GM20000 (cell line): ENCODE results near the gene BMP4.
"Not testable (repeated sequence)": the region's sequence is repeated elsewhere in the genome, so short reads cannot be mapped to it uniquely, and the experiment has no call there.

Experiments
- DNase-seq: peaks from one replicate; pipeline ENCODE4 v3.0.0; 2012; ENCODE audit warnings: low spot score
- TF ChIP-seq, protein P1 (sequence below): IDR thresholded peaks from 2 replicates; pipeline ENCODE4 v1.5.1; 2012; ENCODE audit warnings: mild to moderate bottlenecking, control low read depth; ENCODE audit errors: extremely low read depth, missing control alignments

BMP4 gene

GRCh38 chr14:53993920-53994607, 37.4 kb upstream of the BMP4 start:
- TF ChIP-seq, protein P1, sequence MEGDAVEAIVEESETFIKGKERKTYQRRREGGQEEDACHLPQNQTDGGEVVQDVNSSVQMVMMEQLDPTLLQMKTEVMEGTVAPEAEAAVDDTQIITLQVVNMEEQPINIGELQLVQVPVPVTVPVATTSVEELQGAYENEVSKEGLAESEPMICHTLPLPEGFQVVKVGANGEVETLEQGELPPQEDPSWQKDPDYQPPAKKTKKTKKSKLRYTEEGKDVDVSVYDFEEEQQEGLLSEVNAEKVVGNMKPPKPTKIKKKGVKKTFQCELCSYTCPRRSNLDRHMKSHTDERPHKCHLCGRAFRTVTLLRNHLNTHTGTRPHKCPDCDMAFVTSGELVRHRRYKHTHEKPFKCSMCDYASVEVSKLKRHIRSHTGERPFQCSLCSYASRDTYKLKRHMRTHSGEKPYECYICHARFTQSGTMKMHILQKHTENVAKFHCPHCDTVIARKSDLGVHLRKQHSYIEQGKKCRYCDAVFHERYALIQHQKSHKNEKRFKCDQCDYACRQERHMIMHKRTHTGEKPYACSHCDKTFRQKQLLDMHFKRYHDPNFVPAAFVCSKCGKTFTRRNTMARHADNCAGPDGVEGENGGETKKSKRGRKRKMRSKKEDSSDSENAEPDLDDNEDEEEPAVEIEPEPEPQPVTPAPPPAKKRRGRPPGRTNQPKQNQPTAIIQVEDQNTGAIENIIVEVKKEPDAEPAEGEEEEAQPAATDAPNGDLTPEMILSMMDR = no peak
- DNase-seq = no peak

DNA sequence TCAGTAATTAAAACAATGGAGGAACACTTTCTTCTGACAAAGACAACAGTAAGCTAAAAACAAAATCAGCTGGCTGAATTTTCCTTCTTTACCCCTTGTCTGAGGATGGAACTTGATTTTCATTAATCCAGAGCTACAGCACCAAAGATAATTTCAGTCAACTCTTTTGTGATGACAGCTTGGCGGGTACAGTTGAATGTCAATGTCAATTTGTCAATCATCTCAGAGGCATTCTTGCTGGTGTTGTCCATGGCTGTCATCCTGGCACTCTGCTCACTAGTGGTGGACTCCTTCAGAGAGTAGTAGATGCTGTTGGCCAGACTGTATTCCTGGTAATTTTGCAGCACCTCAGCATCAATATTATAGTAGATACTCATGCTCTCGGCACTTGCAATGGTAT, 34.4 kb upstream of the BMP4 start:
- TF ChIP-seq, protein P1 = no peak
- DNase-seq = no peak

- DNase-seq = not testable (repeated sequence)
Measured at GRCh38 chr14:53986718-53987117, 30.1 kb upstream of the BMP4 start.

- DNase-seq = not testable (repeated sequence)
Measured at GRCh38 chr14:53984958-53985357, 28.3 kb upstream of the BMP4 start.

DNA sequence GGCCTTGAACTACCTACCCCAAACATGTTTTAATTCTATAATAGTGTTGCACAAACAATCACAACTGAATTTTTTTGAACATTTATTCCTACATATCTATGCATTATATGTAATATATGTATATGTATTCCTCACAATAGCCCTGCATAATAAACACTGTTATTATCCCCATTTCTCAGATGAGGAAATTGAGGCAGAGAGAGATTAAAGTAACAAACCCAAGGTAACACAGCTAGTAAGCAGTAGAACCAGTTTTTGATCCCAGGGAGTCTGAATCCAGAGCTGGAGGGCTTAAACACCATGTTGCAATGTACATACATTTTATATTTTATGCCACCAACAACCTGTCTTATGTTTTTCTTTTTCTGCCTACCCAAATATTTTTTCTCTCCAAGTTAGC, 26.5 kb upstream of the BMP4 start:
- TF ChIP-seq, protein P1 = no peak
- DNase-seq = no peak

DNA sequence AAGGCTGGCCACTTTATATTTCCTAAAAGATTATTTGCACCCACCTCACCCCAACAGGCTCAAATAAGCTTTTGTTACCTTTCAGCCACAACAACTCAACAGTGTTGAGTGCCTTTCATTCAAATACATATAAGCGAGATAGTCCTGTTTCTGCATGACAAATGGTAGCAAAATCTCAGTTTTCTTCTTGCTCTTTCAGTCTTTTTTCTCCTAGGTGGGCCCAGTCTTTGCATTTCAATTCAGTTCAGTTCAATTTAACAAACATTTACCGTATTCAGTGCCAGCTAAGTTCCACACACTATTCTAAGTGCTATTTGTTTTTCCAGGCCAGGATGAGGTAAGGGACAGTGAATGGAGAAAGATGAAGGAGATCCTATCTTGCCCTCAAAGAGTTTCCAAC, 25.9 kb upstream of the BMP4 start:
- TF ChIP-seq, protein P1 = no peak
- no peak for DNase-seq

DNA sequence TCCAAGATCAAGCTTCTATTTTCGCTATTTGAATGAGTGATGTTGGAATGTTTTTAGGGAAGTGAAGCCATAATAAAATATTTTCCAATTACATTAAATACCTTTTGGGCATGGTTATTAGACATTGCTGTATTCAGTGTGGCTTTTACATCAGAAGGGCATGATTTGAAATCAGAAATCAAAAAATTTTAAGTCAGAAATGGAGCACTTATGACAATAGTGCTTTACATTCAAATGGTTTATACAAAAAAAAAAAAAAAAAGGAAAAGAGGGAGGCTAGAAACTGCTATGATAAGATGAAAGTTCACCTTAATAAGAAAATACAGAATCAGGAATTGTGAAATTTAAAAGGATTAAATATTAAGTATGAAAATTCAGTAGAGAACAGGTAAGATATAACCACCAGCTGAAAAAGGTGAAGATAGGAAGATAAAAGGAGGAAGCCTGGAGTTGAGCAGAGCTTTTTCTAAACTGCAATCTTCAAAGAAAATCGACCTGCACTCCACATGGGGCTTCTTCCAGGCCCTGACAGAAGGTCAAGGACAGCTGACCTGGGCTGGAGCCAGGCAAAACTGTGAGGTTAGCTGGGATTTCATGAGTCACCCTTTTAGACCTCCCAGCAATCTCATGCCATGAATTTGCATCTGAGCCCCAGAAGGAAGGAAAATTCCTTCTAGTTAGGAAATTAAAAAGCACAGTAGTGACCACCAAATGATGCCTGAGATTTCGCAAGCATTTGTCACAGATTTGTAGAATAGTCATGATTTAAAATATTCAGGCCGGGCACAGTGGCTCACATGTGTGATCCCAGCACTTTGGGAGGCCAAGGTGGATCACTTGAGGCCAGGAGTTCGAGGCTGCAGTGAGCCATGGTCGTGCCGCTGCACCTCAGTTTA, 23.4 kb upstream of the BMP4 start:
- TF ChIP-seq, protein P1 = no peak
- no peak for DNase-seq

GRCh38 chr14:53979113-53979681, 22.6 kb upstream of the BMP4 start:
- DNase-seq = no peak
- TF ChIP-seq, protein P1 = no peak
